ENCODE measurements around the gene LRP3.
"Not testable (repeated sequence)": the region's sequence is repeated elsewhere in the genome, so short reads cannot be mapped to it uniquely, and the experiment has no call there.

Gene LRP3

GRCh38 chr19:33220735-33221134, 26.6 kb downstream of the LRP3 start:
- no peak for TF ChIP-seq JUND (IDR thresholded peaks at IDR 0.05; ENCODE audit: low read depth)
- no peak for DNase-seq (ENCODE audit: low read depth in 1 of 2, low spot score in 1 of 2)
- in situ Hi-C loops (cut with HindIII; ENCODE audit: low pct_unique_long_range_greater_than_20kb, low sequenced_read_pairs), result no loop called here

GRCh38 chr19:33221638-33222037, 27.5 kb downstream of the LRP3 start:
- in situ Hi-C loops (cut with HindIII; ENCODE audit: low pct_unique_long_range_greater_than_20kb, low sequenced_read_pairs), result no loop called here
- DNase-seq (ENCODE audit: low read depth in 1 of 2, low spot score in 1 of 2), result no peak
- no peak for TF ChIP-seq JUND (IDR thresholded peaks at IDR 0.05; ENCODE audit: low read depth)

GRCh38 chr19:33222255-33222654, 28.1 kb downstream of the LRP3 start:
- in situ Hi-C loops (cut with HindIII; ENCODE audit: low pct_unique_long_range_greater_than_20kb, low sequenced_read_pairs), result not testable (repeated sequence)

GRCh38 chr19:33224694-33225457, 30.7 kb downstream of the LRP3 start:
- in situ Hi-C loops (cut with HindIII; ENCODE audit: low pct_unique_long_range_greater_than_20kb, low sequenced_read_pairs), result no loop called here
- DNase-seq (ENCODE audit: low read depth in 1 of 2, low spot score in 1 of 2), result no peak
- no peak for TF ChIP-seq JUND (IDR thresholded peaks at IDR 0.05; ENCODE audit: low read depth)

More at GRCh38 chr19:33222255-33222654, 28.1 kb downstream of the LRP3 start:
- not testable (repeated sequence) for DNase-seq (ENCODE audit: low read depth in 1 of 2, low spot score in 1 of 2)

- in situ Hi-C loops (cut with HindIII; ENCODE audit: low pct_unique_long_range_greater_than_20kb, low sequenced_read_pairs), result no loop called here
- no peak for DNase-seq (ENCODE audit: low read depth in 1 of 2, low spot score in 1 of 2)
- TF ChIP-seq JUND (IDR thresholded peaks at IDR 0.05; ENCODE audit: low read depth), result no peak
Measured at GRCh38 chr19:33225458-33225926, 31.4 kb downstream of the LRP3 start, which contains the start of gene SLC7A10. TSS of gene SLC7A10 (minus strand) at chr19:33225850. CDS start at chr19:33225703, 147 bp downstream.

GRCh38 chr19:33226550-33227241, 32.6 kb downstream of the LRP3 start:
- peak; percentile 68 to 77 for DNase-seq (ENCODE audit: low read depth in 1 of 2, low spot score in 1 of 2)
- no peak for TF ChIP-seq JUND (IDR thresholded peaks at IDR 0.05; ENCODE audit: low read depth)
- in situ Hi-C loops (cut with HindIII; ENCODE audit: low pct_unique_long_range_greater_than_20kb, low sequenced_read_pairs), result no loop called here

GRCh38 chr19:33227242-33227650, 33.1 kb downstream of the LRP3 start:
- TF ChIP-seq JUND (IDR thresholded peaks at IDR 0.05; ENCODE audit: low read depth), result no peak
- in situ Hi-C loops (cut with HindIII; ENCODE audit: low pct_unique_long_range_greater_than_20kb, low sequenced_read_pairs), result no loop called here

GRCh38 chr19:33227870-33228599, 33.9 kb downstream of the LRP3 start:
- no peak for TF ChIP-seq JUND (IDR thresholded peaks at IDR 0.05; ENCODE audit: low read depth)
- in situ Hi-C loops (cut with HindIII; ENCODE audit: low pct_unique_long_range_greater_than_20kb, low sequenced_read_pairs), result no loop called here
- no peak for DNase-seq (ENCODE audit: low read depth in 1 of 2, low spot score in 1 of 2)

More at GRCh38 chr19:33227242-33227650, 33.1 kb downstream of the LRP3 start:
- DNase-seq (ENCODE audit: low read depth in 1 of 2, low spot score in 1 of 2), result no peak

GRCh38 chr19:33229962-33230361, 35.8 kb downstream of the LRP3 start:
- TF ChIP-seq JUND (IDR thresholded peaks at IDR 0.05; ENCODE audit: low read depth), result no peak
- in situ Hi-C loops (cut with HindIII; ENCODE audit: low pct_unique_long_range_greater_than_20kb, low sequenced_read_pairs), result no loop called here
- DNase-seq (ENCODE audit: low read depth in 1 of 2, low spot score in 1 of 2), result no peak

- in situ Hi-C loops (cut with HindIII; ENCODE audit: low pct_unique_long_range_greater_than_20kb, low sequenced_read_pairs), result no loop called here
- no peak for DNase-seq (ENCODE audit: low read depth in 1 of 2, low spot score in 1 of 2)
- TF ChIP-seq JUND (IDR thresholded peaks at IDR 0.05; ENCODE audit: low read depth), result no peak
Measured at GRCh38 chr19:33231511-33231910, 37.4 kb downstream of the LRP3 start.

GRCh38 chr19:33232656-33233055, 38.5 kb downstream of the LRP3 start:
- in situ Hi-C loops (cut with HindIII; ENCODE audit: low pct_unique_long_range_greater_than_20kb, low sequenced_read_pairs), result no loop called here
- TF ChIP-seq JUND (IDR thresholded peaks at IDR 0.05; ENCODE audit: low read depth), result no peak
- DNase-seq (ENCODE audit: low read depth in 1 of 2, low spot score in 1 of 2), result no peak

GRCh38 chr19:33233056-33233873, 39.1 kb downstream of the LRP3 start:
- TF ChIP-seq JUND (IDR thresholded peaks at IDR 0.05; ENCODE audit: low read depth), result no peak
- DNase-seq (ENCODE audit: low read depth in 1 of 2, low spot score in 1 of 2), result no peak
- in situ Hi-C loops (cut with HindIII; ENCODE audit: low pct_unique_long_range_greater_than_20kb, low sequenced_read_pairs), result no loop called here

Data from T47D (cell line).